ENCODE results near the gene RBM4B. TPM values are rescaled to one million over a fixed set of nuclear protein-coding genes. Genes with fewer than 3 reads are reported as not detected.

RBM4B gene
- total and polyA plus RNA-seq, 3 donors from 2014 or later, result 35.0 to 35.7 (median 35.2) TPM

DNA sequence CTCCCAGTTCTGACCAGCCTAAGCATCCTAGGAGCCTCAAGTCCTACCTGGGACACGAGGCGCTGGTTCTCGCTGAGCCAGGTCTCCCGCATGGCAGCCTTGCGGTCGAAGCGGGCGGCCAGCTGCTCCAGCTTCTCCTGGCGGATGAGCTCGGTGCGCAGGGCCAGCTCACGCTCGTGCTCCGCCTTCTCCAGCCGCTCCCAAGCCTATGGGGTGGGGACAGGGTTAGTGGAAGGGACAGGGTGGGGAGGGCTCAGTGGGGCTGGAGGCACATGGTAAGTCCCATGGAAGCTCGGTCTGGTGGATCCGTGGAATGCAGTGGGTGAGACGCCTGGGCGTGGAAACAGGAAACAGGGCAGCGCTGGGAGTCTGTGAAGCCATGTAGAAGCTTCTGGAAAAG, 30.4 kb upstream of the RBM4B start:
- WGBS, 2 donors, result 93 to 95% methylated on average over 20 of the region's 20 CpGs
- intact Hi-C loops (cut with DNase I; ENCODE audit: low total_unique reads), result no loop called here
- TF ChIP-seq, protein P1, sequence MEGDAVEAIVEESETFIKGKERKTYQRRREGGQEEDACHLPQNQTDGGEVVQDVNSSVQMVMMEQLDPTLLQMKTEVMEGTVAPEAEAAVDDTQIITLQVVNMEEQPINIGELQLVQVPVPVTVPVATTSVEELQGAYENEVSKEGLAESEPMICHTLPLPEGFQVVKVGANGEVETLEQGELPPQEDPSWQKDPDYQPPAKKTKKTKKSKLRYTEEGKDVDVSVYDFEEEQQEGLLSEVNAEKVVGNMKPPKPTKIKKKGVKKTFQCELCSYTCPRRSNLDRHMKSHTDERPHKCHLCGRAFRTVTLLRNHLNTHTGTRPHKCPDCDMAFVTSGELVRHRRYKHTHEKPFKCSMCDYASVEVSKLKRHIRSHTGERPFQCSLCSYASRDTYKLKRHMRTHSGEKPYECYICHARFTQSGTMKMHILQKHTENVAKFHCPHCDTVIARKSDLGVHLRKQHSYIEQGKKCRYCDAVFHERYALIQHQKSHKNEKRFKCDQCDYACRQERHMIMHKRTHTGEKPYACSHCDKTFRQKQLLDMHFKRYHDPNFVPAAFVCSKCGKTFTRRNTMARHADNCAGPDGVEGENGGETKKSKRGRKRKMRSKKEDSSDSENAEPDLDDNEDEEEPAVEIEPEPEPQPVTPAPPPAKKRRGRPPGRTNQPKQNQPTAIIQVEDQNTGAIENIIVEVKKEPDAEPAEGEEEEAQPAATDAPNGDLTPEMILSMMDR (IDR thresholded peaks at IDR 0.05), result no peak
- no peak for TF ChIP-seq POLR2A (IDR thresholded peaks at IDR 0.05)
- H3K36me3 ChIP-seq (ENCODE audit: low read depth, missing control alignments), result no peaks in the 10 kb centered on the region
- H3K4me1 ChIP-seq, result no peaks in the 10 kb centered on the region
- no peak overlapping the region for H3K4me3 ChIP-seq
- no peak overlapping the region for H3K27ac ChIP-seq
- DNase-seq, result no peak
- H3K9me3 ChIP-seq, result no peaks in the 10 kb centered on the region
- H3K27me3 ChIP-seq, result no peaks in the 10 kb centered on the region

DNA sequence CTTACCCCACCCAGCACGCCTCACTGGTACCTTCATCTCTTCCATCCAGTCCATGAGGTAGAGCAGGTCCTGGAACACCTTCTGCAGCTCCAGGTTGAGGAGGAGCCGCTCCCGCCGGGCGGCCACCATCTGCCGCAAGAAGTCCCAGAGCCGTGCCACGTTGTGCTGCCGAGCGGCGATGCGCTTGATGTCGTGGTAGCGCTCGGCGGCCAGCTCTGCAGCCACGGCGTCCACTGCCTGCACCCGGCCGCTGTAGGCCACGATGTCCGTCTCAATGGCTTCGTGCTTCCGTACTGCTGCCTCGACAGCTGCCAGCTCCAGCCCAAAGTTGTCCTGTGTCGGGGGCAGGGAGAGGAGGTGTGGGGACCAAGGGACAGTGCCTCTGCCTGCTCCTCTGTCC, 29.8 kb upstream of the RBM4B start:
- no peak for DNase-seq
- Histone ChIP-seq H3K36me3 (ENCODE audit: low read depth, missing control alignments) (no peaks in the 10 kb centered on the region), H3K9me3 (no peaks in the 10 kb centered on the region), H3K4me3 (no peak overlapping the region), H3K27ac (no peak overlapping the region), H3K27me3 (no peaks in the 10 kb centered on the region), H3K4me1 (no peaks in the 10 kb centered on the region)
- WGBS, 2 donors, result 91 to 97% methylated on average over 26 of the region's 26 CpGs
- intact Hi-C loops (cut with DNase I; ENCODE audit: low total_unique reads), result no loop called here
- TF ChIP-seq POLR2A (IDR thresholded peaks at IDR 0.05), result no peak
- TF ChIP-seq, protein P1 (IDR thresholded peaks at IDR 0.05), result no peak

DNA sequence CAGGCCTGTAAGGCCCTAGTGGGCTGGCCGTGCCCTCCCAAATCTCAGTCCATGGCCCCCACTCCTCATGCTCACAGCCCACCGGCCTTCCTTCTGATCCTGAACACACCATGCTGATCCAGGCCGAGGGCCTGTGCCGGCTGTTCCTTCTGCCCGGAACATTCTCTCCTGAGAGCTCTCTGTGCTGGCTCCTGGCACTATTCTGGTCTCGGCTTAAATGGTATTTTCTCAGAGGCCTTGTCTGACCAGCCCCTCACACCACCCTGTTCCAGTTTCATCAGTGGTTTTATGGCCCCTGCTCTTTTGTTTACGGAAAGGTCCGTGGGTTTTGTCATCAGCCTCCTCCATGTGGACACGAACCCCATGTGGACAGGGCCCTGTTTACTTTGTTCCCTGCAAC, 29.3 kb upstream of the RBM4B start:
- TF ChIP-seq, protein P1 (IDR thresholded peaks at IDR 0.05), result no peak
- no peak for TF ChIP-seq POLR2A (IDR thresholded peaks at IDR 0.05)
- Histone ChIP-seq H3K4me3 (no peak overlapping the region), H3K36me3 (ENCODE audit: low read depth, missing control alignments) (no peaks in the 10 kb centered on the region), H3K4me1 (no peaks in the 10 kb centered on the region), H3K27me3 (no peaks in the 10 kb centered on the region), H3K9me3 (no peaks in the 10 kb centered on the region), H3K27ac (no peak overlapping the region)
- intact Hi-C loops (cut with DNase I; ENCODE audit: low total_unique reads), result no loop called here
- 87 to 88% methylated on average over 8 to 9 of the region's 9 CpGs for WGBS, 2 donors
- no peak for DNase-seq

DNA sequence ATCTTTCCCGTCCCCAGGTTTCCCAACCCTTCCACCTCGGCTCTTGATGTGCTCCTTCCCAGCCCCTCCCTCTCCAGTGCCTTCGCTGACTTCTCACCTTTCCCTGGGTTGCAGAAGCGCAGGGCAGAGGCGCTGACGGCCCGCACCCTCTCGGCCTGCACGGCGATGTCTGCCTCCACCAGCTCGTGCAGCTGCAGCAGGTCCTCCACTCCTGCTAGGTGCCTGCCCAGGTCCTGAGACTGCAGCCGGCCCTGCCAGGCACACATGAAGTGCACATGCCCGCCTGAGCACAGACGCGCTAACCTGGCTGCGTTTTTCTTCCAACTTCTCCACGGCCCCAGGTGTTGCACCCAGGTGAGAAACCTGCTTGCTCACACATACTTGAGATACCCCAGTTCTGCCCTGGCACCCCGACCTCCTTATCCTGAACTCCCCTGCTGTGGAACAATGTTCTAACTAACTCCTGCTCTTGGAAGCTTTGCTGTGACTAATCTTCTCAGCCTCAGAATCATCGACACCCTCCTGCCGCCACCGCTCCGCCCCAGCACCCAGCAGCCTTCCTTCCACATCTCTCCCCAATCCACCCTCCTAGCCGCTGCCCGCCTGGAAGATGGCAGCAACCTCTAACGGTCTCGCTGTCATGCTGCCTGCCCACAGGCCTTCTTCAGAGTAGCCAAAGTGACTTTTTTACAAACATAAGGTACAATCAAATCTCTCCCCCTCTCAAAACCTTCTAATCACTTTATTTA, 28.1 kb upstream of the RBM4B start:
- Histone ChIP-seq H3K9me3 (no peaks in the 10 kb centered on the region), H3K4me1 (no peaks in the 10 kb centered on the region), H3K4me3 (no peak overlapping the region), H3K27ac (no peak overlapping the region), H3K36me3 (ENCODE audit: low read depth, missing control alignments) (no peaks in the 10 kb centered on the region), H3K27me3 (no peaks in the 10 kb centered on the region)
- WGBS, 2 donors, result 94% methylated on average over 26 of the region's 26 CpGs
- DNase-seq, result no peak
- intact Hi-C loops (cut with DNase I; ENCODE audit: low total_unique reads), result no loop called here
- TF ChIP-seq, protein P1 (IDR thresholded peaks at IDR 0.05), result no peak
- no peak for TF ChIP-seq POLR2A (IDR thresholded peaks at IDR 0.05)

All from testis (tissue), 3 donors.